Stimulated activated CD8-positive, alpha-beta memory T cell treated with anti-CD3 and anti-CD28 coated beads, Interleukin-15, amount 100 ng/mL, for 24 hours (primary cell): ENCODE results near the gene ADM2.
"Not testable (repeated sequence)": the region's sequence is repeated elsewhere in the genome, so short reads cannot be mapped to it uniquely, and the experiment has no call there.

Experiments
- DNase-seq: peaks from one replicate; pipeline ENCODE4 v3.0.0-alpha.2; 2020; ENCODE audit warnings: low read depth

ADM2 gene

GRCh38 chr22:50506611-50507420 is 25.5 kb downstream of the ADM2 start:
- no peak for DNase-seq

GRCh38 chr22:50507421-50507990 is 26.2 kb downstream of the ADM2 start, which contains the start of gene LMF2:
Gene LMF2, minus strand, starts transcription at chr22:50507702. Its CDS starts 27 bp downstream, at chr22:50507675.
- peak; percentile 86 for DNase-seq

GRCh38 chr22:50507991-50508884 is 26.9 kb downstream of the ADM2 start, which contains the start of gene NCAPH2:
Gene NCAPH2, plus strand, starts transcription at chr22:50508224. Its CDS starts 114 bp downstream, at chr22:50508338.
- DNase-seq: peak; percentile 99

- DNase-seq: no peak
Measured at GRCh38 chr22:50508897-50509296, 27.6 kb downstream of the ADM2 start.

GRCh38 chr22:50513175-50513574 is 31.8 kb downstream of the ADM2 start:
- no peak for DNase-seq

- no peak for DNase-seq
Measured at GRCh38 chr22:50516068-50516467, 34.7 kb downstream of the ADM2 start.

GRCh38 chr22:50516891-50517290 is 35.5 kb downstream of the ADM2 start:
- no peak for DNase-seq

GRCh38 chr22:50517495-50518260 is 36.3 kb downstream of the ADM2 start:
- DNase-seq: no peak

- DNase-seq: no peak
Measured at GRCh38 chr22:50518606-50519005, 37.3 kb downstream of the ADM2 start.

- DNase-seq: no peak
Measured at GRCh38 chr22:50519151-50519550, 37.8 kb downstream of the ADM2 start.

- not testable (repeated sequence) for DNase-seq
Measured at GRCh38 chr22:50520184-50520583, 38.8 kb downstream of the ADM2 start.

- DNase-seq: no peak
Measured at GRCh38 chr22:50520826-50521453, 39.6 kb downstream of the ADM2 start.

GRCh38 chr22:50521710-50522109 is 40.4 kb downstream of the ADM2 start:
- DNase-seq: no peak

GRCh38 chr22:50522208-50522805 is 41.0 kb downstream of the ADM2 start:
- no peak for DNase-seq

GRCh38 chr22:50522806-50523438 is 41.6 kb downstream of the ADM2 start:
- no peak for DNase-seq

GRCh38 chr22:50523458-50523805 is 42.1 kb downstream of the ADM2 start:
- DNase-seq: no peak

GRCh38 chr22:50523806-50524675 is 42.7 kb downstream of the ADM2 start:
- DNase-seq: no peak

- no peak for DNase-seq
Measured at GRCh38 chr22:50524676-50525103, 43.3 kb downstream of the ADM2 start.

- DNase-seq: peak; percentile 98
Measured at GRCh38 chr22:50525104-50525857, 43.9 kb downstream of the ADM2 start, which contains the start of gene SCO2. Gene SCO2, minus strand, starts transcription at chr22:50525598. Its CDS starts 1,187 bp downstream, at chr22:50524411.
